GM12891 (cell line): ENCODE results near the gene HCCS.

Source experiments
- DNase-seq: peaks from one replicate; pipeline ENCODE4 v3.0.0; 2011; ENCODE audit warnings: low spot score; ENCODE audit not compliant: insufficient read length
- FAIRE-seq: peaks from 2 replicates; lab custom pipeline; 2011; peaks lifted over from hg19 to GRCh38; lab: Jason Lieb, UNC
- PAX5 ChIP-seq: IDR thresholded peaks from 2 replicates; pipeline ENCODE4 v1.6.1; 2011; ENCODE audit warnings: low read length, moderate library complexity, mild to moderate bottlenecking; ENCODE audit not compliant: insufficient read depth, severe bottlenecking
- POLR2A ChIP-seq: IDR thresholded peaks from 2 replicates; pipeline ENCODE4 v1.6.1; 2011; ENCODE audit warnings: low read depth, low read length, control low read depth
- POLR2AphosphoS5 ChIP-seq: IDR thresholded peaks from 2 replicates; pipeline ENCODE4 v1.6.1; 2011; ENCODE audit warnings: low read depth, low read length, control low read depth
- POU2F2 ChIP-seq: IDR thresholded peaks from 2 replicates; pipeline ENCODE4 v1.6.1; 2011; ENCODE audit warnings: low read depth, mild to moderate bottlenecking, control low read depth, low read length, moderate library complexity
- SPI1 ChIP-seq: IDR thresholded peaks from 2 replicates; pipeline ENCODE4 v1.6.1; 2011; ENCODE audit warnings: low read depth, low read length, control low read depth
- TAF1 ChIP-seq: IDR thresholded peaks from 2 replicates; pipeline ENCODE4 v1.6.1; 2011; ENCODE audit warnings: low read depth, low read length, control low read depth

The HCCS gene

DNA sequence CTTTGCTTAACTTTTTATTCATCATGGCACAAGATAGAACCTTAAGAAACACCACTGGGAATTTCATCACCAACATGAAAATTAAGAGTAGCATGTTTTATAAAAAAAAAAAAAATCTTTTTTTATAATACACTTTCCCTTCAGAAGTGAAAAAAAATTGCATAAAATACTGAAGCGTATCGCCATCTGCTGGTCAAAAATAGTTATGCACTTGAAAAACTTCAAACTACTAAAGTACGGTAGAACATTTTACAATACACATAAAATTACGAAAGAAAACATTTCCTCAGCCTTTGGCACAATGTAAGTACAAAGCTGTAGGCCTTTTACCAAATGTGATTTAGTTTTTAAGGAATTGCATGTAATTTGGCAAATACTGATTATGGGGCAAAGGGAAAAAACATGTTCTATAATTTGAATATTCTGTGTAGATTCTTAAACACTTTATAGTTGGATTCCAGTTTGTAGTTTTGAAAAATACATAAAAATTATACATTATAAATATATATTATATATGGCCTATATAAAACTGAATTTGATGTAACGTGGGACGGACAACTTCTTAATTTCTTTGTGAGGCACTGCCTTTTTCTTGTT is 26.5 kb downstream of the HCCS start:
- no peak for FAIRE-seq
- TF ChIP-seq POU2F2 (no peak), POLR2A (no peak), TAF1 (no peak), SPI1 (no peak), PAX5 (no peak), POLR2AphosphoS5 (no peak)
- DNase-seq = no peak

DNA sequence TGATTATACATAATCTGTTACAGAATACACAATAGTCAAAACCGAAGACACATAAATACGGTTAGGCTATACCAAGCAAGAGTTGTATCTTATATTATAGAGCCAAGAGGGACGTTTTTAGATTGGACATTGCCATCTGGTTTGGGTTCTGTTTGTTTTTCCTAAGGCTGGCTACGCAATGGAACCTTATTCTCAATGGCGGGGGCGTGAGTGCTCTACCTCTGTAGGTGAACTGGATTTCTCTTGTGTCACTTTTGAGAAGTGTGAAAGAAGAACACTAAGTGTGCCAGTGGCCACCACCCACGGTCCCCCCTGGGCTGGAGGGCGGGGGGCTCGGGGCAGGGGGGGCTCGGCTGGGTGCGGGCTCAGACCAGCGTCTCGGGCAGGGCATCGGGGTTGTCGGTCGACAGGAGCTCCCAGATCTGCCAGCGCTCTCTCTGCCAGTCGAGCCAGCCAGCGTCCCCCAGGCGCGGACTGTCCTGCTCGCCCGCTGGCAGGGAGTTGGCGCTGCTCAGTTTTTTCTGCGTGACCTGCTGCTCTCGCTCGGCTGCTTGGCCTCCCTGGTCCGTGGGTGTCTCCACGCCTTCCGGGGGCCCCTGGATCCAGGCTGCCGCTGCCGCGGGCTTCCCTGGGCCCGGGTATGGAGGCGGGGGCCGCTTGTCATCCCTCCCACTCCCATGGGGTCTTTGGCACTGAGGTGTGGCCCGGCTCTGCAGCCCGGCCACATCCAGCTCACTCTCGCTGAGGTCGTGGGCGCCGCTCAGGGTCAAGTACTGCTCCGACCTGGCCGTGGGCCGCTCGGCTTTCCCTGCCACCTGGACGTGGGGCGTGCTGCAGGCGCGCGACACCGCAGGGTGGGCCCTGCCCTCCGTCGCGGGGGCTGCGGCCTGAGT is 27.6 kb downstream of the HCCS start:
- FAIRE-seq = no peak
- DNase-seq = no peak
- no peak for TF ChIP-seq SPI1

DNA sequence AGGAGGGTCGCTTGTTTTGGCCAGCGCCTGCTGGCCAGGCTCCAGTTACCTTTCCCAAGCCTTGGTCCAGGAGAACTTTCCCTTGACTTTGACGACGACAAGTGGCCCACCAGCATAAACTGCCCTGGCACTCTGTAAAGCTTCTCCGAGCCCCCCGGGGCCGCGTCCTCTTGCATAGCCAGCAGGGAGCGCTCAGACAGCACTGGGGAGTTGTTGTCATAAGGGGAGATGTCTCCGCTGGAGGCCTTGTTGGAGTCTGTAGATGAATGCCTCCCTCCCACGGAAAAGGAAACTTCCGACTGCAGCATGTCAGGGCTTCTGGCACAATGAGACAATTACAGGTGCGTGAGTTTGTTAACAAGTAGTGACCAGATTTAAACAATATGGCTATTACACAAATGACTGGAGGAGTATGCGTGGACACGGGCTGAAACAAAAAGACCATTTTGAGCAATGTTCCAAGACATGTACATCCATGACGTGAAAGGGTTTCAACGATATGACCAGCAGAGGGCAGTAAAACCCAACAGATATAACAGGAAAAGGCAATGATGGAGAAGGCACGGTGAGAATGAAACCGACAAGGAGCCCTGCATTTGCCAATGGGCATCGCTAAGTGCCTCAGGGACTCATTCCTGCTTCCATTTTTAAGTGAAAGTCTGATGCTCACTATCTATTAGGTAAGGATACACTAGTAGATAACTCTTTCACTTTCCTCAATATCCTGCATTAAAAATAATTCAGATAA is 33.0 kb downstream of the HCCS start:
- TF ChIP-seq SPI1 (no peak), TAF1 (no peak), POLR2A (no peak), POLR2AphosphoS5 (no peak), PAX5 (no peak), POU2F2 (no peak)
- DNase-seq (peak; percentile 17), FAIRE-seq (peak; percentile 84)

DNA sequence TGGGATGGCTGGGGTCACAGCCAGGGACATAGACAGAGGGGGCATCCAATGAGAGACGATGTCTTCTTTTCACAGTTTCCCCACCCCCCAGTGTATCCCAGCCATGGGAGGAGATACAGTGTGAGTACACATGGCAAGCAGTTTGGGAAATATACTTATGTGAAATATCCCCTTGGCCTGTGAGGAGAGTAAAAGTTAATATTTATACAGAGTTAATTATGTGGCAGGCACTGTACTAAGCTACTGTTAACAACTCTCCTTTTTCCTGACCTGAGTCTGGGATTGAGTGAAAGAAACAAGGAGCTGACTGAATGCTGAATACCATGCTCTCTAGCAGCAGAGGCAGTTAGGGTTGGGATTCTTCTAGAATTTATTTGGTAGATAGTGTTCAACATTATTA is 35.3 kb downstream of the HCCS start:
- no peak for DNase-seq
- no peak for FAIRE-seq
- TF ChIP-seq POLR2A (no peak), SPI1 (no peak), PAX5 (no peak), POU2F2 (no peak), POLR2AphosphoS5 (no peak), TAF1 (no peak)

DNA sequence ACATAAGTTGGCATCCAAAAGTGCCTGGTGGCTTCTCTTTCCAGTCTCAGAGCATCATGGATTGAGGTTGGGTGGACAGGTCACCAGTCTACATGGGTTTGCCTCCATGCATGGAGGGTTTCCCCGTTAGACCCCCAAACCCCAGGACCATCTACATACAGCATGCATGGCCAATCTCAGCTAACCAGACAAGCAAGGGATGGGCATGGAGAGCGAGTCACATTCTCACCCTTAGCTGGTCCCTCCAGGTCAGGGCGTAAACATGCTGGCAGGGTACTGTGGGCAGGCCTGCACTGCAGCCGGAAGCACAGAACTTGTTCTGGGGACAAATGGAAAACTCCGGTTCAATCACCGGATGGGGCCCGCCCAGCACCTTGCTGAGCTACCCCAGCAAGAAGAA is 37.3 kb downstream of the HCCS start:
- no peak for TF ChIP-seq PAX5
- TF ChIP-seq SPI1 = no peak
- no peak for TF ChIP-seq POLR2A
- TF ChIP-seq POU2F2 = no peak
- no peak for TF ChIP-seq TAF1
- TF ChIP-seq POLR2AphosphoS5 = no peak
- DNase-seq (no peak), FAIRE-seq (no peak)

DNA sequence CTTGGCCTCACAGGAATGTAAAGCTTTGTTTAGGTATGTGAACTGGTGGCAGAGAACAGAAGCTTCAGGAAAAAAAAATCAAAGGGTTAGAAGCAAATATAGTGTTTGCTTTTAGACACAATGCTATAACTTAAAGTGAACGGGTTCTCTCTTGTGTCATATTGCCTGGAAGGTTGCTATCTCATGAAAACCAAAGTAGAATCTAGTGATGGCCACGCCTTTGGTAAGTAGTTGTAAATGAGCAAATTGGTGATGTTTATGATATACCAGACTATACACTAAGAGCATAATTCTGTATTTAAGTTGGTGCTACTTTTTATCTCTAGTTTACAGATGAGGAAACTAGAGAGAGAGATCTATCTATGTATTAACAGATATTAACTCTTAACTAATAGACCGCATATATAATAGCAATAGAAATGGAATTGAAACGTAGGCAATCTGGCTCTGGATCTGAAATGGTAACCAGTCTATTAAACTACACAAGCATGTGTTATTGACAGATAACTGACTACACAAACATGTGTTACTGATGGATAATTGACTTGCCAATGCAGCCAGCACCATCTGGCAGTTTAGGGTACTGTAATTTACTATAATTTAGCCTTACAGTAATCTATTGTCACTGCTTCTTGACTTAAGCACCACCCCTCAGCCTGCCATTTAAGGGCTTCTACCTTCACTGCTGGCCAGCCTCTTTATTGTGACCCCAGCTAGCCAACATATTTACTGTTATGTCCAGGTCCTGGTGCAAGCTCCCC is 40.8 kb downstream of the HCCS start:
- TF ChIP-seq TAF1 (no peak), POLR2AphosphoS5 (no peak), POLR2A (no peak), POU2F2 (no peak), PAX5 (no peak), SPI1 (no peak)
- FAIRE-seq (no peak), DNase-seq (no peak)

DNA sequence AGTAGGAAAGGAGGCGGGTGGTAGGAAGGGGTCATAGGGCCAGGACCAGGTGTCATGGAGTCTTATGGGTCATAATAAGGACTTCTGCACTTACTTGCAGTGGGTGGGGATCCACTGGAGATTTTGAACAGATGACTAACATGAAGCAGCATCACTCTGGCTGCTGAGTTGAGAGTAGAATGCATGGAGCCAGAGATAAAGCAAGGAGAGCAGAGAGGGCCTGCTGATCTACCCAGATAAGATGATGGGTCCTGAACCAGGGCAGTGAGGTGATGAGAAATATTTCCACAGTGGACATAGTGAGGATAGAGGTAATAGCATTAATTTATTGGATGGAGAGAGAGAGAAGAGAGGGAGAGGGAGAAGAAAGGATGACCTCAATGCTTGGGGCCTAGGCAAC is 48.0 kb downstream of the HCCS start:
- DNase-seq = no peak
- TF ChIP-seq POLR2A (no peak), TAF1 (no peak), PAX5 (no peak)
- FAIRE-seq = no peak

DNA sequence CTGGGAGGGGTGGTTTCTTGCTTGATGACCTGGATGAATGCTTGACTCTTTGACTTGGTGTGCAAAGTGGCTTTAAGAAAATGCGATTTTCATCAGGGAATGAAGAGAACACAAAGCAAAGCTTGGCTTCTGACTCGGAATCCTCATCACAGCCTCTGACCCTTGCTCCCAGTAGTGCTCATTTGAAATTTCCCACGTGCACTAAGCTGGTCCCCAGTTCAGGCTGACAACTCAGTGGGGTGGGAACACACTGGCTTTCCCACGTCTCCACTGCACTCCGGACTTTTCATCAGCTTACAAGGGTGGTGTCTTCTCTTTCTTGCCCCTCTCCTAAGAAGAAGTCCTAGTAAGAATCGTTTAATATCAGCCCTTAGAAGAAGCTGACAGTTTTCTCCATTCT is 53.3 kb downstream of the HCCS start:
- FAIRE-seq = no peak
- no peak for DNase-seq
- no peak for TF ChIP-seq PAX5
- no peak for TF ChIP-seq POLR2AphosphoS5
- no peak for TF ChIP-seq TAF1

DNA sequence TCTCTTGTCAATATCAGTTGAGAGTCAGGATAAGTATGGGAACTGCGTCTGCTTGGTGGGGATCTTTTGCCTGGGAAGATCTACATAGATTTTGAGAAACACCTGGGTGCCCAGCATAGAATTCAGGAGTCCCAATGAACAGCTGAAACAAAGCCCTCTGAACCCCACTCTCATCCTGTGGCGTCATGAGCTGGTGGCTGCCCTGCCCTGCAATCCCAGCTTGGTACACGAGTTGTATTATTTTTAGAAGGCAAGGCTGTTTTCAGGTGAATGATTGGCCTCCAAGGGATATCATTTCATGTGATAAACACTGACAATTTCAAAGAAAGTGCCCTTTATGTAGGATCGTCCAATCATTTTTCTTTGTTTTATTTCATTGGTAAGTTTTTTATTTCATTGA is 60.8 kb downstream of the HCCS start:
- FAIRE-seq (no peak), DNase-seq (no peak)

More for the DNA sequence above, 60.8 kb downstream of the HCCS start:
- no peak for TF ChIP-seq PAX5
- no peak for TF ChIP-seq TAF1
- no peak for TF ChIP-seq POU2F2
